Measurements from ENCODE around the gene CST2. TPM values are rescaled to one million over a fixed set of nuclear protein-coding genes. Genes with fewer than 3 reads are reported as not detected.
"Not testable (repeated sequence)": the region's sequence is repeated elsewhere in the genome, so short reads cannot be mapped to it uniquely, and the experiment has no call there.

CST2 gene, protein sequence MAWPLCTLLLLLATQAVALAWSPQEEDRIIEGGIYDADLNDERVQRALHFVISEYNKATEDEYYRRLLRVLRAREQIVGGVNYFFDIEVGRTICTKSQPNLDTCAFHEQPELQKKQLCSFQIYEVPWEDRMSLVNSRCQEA
- total RNA-seq, result not detected

DNA sequence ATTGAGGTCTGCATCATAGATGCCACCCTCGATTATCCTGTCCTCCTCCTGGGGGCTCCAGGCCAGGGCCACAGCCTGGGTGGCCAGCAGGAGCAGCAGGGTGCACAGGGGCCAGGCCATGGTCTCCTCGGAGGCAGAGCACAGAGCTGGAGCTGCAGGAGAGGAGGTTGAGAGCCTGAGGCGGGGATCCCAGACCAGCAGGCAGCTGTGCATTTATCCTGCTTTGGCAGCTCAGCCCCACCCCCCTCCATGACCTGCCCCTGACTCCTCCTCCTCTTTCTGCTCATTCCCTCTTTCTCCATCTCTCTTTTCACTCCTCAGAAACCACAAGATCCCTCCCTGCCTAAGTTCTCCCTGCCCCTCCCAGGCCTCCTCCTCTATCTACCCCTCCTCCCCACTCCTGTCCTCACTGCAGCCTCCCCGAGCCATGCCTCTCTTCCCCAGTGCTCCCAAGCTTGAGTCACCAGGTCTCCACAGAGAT is at the start of gene CST2:
Gene CST2, minus strand, starts transcription at position 189 of the 481 bp plus-strand sequence. Its CDS starts 69 bp downstream, at position 120.
- H3K27me3 ChIP-seq (ENCODE audit: insufficient read depth, low read length), result no peaks in the 10 kb centered on the region

GRCh38 chr20:23875606-23876237 is 49.2 kb upstream of the CST2 start:
- Histone ChIP-seq H3K4me3 (ENCODE audit: low read length) (no peak overlapping the region), H3K27me3 (ENCODE audit: insufficient read depth, low read length) (no peaks in the 10 kb centered on the region), H3K9me3 (ENCODE audit: low read depth, low read length) (no peaks in the 10 kb centered on the region), H3K4me1 (ENCODE audit: insufficient read depth, low read length) (no peaks in the 10 kb centered on the region)

More for the DNA sequence above, at the start of gene CST2:
- Histone ChIP-seq H3K4me1 (ENCODE audit: insufficient read depth, low read length) (no peaks in the 10 kb centered on the region), H3K4me3 (ENCODE audit: low read length) (no peak within 1 kb of the TSS), H3K9me3 (ENCODE audit: low read depth, low read length) (no peaks in the 10 kb centered on the region)

DNA sequence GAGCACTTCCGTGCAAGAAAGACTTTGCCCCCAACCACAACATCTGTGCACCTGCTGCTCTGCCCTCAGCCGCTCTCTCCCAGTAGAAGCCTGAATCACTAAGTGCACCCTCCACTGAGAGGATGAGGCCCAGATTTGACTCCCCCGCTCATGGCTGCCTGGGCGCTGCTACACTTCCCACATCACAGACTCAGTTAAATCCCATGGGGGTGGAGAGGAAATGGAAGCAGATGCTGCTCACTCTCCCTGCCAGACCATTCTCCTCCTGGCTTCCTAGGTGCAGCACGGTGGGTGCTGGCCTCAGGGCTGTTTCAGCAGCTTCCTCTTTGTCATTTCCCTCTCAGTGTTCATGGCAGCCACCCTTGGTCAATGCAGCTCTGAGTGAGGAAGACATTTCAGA is 48.2 kb upstream of the CST2 start:
- Histone ChIP-seq H3K4me1 (ENCODE audit: insufficient read depth, low read length) (no peaks in the 10 kb centered on the region), H3K27me3 (ENCODE audit: insufficient read depth, low read length) (no peaks in the 10 kb centered on the region), H3K4me3 (ENCODE audit: low read length) (no peak overlapping the region), H3K9me3 (ENCODE audit: low read depth, low read length) (no peaks in the 10 kb centered on the region)

- no peaks in the 10 kb centered on the region for H3K27me3 ChIP-seq (ENCODE audit: insufficient read depth, low read length)
- no peaks in the 10 kb centered on the region for H3K4me1 ChIP-seq (ENCODE audit: insufficient read depth, low read length)
- H3K9me3 ChIP-seq (ENCODE audit: low read depth, low read length), result no peaks in the 10 kb centered on the region
Measured at GRCh38 chr20:23873370-23874015, 47.0 kb upstream of the CST2 start.

DNA sequence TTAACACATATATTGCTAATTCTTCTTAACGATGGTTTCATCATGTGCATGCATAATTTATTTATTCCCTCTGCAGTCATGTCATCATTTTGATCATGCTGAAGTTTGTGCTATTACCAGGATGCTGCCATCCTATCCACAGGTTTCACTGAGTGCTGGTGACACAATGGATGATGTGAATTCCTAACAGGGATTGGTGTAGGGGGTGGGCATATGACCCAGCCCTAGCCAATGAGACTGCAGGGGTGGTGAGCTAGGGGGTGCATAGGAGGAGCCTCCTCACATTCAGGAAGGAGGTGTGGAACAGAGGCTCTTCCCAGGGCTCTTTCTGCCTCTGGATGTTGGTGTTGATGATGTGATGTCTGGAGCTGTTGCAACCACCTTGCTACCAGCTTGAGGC is 45.5 kb upstream of the CST2 start:
- no peaks in the 10 kb centered on the region for H3K9me3 ChIP-seq (ENCODE audit: low read depth, low read length)
- no peaks in the 10 kb centered on the region for H3K27me3 ChIP-seq (ENCODE audit: insufficient read depth, low read length)
- H3K4me1 ChIP-seq (ENCODE audit: insufficient read depth, low read length), result no peaks in the 10 kb centered on the region
- no peak overlapping the region for H3K4me3 ChIP-seq (ENCODE audit: low read length)

More at GRCh38 chr20:23873370-23874015, 47.0 kb upstream of the CST2 start:
- H3K4me3 ChIP-seq (ENCODE audit: low read length), result no peak overlapping the region

DNA sequence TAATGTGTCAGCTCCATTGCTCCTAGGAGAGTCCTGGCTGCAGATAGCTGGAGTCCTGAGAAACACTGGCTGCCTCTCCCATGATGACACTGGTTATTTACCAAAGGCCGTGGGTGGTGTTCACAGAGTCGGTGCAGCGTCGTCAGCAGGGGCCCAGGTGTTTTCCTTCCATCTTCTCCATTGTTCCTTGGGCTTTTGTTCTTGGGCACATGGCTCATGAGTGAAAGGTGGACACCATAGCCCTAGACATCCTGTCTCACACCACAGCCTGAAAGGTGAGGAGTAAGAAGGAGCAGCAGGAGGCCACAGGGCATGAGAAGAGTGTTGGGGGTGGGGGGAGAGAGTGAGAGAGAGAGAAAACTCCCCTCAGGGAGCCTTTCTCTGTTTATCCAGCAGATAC is 43.9 kb upstream of the CST2 start:
- H3K4me1 ChIP-seq (ENCODE audit: insufficient read depth, low read length), result no peaks in the 10 kb centered on the region
- no peaks in the 10 kb centered on the region for H3K9me3 ChIP-seq (ENCODE audit: low read depth, low read length)
- no peaks in the 10 kb centered on the region for H3K27me3 ChIP-seq (ENCODE audit: insufficient read depth, low read length)
- no peak overlapping the region for H3K4me3 ChIP-seq (ENCODE audit: low read length)

DNA sequence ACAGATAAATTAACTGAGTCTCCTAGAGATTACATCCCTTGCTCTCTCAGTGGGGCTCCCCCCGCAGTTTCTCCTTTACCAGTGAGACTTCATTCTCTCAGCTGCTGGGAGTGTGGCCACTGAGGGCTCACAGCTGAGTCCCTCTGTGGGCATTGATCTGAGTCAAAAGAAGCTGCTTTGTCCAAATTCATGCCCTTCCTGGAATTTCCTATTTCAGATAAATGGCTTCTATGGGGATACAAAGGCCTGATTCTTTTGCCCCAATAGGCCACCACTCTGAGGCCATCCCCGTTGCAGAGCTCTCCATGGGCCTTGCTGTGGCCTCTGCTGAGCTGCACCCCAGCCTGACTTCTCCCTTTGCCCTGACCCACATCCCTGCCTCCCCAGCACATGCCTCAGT is 43.0 kb upstream of the CST2 start:
- Histone ChIP-seq H3K27me3 (ENCODE audit: insufficient read depth, low read length) (no peaks in the 10 kb centered on the region), H3K4me3 (ENCODE audit: low read length) (no peak overlapping the region)

GRCh38 chr20:23868321-23868720 is 41.8 kb upstream of the CST2 start:
- H3K4me1 ChIP-seq (ENCODE audit: insufficient read depth, low read length), result no peaks in the 10 kb centered on the region
- H3K9me3 ChIP-seq (ENCODE audit: low read depth, low read length), result no peaks in the 10 kb centered on the region
- no peaks in the 10 kb centered on the region for H3K27me3 ChIP-seq (ENCODE audit: insufficient read depth, low read length)
- H3K4me3 ChIP-seq (ENCODE audit: low read length), result no peak overlapping the region

More for the DNA sequence above, 43.0 kb upstream of the CST2 start:
- Histone ChIP-seq H3K4me1 (ENCODE audit: insufficient read depth, low read length) (no peaks in the 10 kb centered on the region), H3K9me3 (ENCODE audit: low read depth, low read length) (no peaks in the 10 kb centered on the region)

DNA sequence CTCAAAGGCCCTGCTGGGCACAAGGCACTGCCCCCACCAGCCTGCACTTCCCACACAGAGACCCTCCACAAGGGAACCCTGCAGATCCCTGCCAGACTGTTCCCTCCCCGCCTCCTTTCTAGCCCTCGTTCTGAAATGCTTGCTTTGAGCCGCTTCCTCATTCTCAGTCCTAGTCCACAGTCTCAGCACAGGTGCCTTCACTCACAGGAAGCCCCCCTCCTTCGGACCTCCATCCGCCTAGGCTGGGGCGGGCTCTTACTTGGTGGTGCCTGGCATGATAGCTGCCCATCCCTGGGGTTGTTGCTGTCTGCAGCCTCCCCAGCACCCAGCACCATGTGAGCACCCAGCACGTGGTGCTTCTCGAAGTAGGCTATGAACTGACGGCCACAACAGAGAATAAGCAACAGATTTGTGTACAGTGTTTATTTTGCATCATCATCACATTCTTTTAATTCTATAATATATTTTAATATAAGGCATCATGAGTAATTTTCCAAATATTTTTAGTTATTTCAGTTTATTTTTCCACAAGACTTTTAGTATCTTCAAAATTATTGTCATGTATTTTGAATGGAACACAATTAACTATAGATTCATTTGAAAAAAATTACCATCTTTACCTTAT is 40.7 kb upstream of the CST2 start:
- Histone ChIP-seq H3K9me3 (ENCODE audit: low read depth, low read length) (no peaks in the 10 kb centered on the region), H3K4me3 (ENCODE audit: low read length) (no peak overlapping the region), H3K4me1 (ENCODE audit: insufficient read depth, low read length) (no peaks in the 10 kb centered on the region), H3K27me3 (ENCODE audit: insufficient read depth, low read length) (no peaks in the 10 kb centered on the region)

DNA sequence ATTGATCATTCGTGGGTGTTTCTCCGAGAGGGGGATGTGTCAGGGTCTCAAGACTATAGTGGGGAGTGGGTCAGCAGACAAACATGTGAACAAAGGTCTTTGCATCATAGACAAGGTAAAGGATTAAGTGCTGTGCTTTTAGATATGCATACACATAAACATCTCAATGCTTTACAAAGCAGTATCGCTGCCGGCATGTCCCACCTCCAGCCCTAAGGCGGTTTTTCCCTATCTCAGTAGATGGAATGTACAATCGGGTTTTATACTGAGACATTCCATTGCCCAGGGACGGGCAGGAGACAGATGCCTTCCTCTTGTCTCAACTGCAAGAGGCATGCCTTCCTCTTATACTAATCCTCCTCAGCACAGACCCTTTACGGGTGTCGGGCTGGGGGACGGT is 34.2 kb upstream of the CST2 start:
- not testable (repeated sequence) for H3K4me1 ChIP-seq (ENCODE audit: insufficient read depth, low read length); H3K4me3 ChIP-seq (ENCODE audit: low read length); H3K27me3 ChIP-seq (ENCODE audit: insufficient read depth, low read length); H3K9me3 ChIP-seq (ENCODE audit: low read depth, low read length)

DNA sequence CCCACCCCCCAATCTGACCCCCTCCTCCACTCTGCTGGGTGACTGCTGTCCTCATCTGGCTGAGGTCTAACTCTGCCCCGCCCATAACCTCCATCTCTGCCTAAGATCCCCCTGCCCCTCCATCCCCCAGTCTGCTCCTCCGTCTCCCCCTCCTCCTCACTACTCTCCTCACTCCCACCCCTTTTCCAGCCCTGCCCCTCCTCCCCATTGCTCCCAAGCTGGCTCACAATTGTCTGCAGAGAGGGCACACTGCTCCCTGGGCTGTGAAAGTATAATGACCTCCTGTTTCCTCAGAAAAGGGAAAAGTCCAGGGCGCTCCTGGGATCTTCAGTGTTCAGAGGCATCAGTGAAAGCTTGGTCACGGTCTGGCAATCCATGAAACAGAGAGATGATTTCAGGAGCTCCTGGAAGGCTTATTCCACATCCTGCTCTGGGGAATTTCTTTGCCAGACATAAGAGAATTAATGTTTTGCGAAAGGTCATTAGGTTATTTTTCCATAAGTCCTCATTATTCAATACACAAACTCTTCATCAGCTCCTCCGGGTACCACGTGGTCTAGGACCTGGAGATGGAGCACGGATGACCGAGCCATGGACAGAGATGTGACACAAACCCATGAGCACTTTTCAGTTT is 31.6 kb upstream of the CST2 start:
- Histone ChIP-seq H3K4me3 (ENCODE audit: low read length) (no peak overlapping the region), H3K9me3 (ENCODE audit: low read depth, low read length) (no peaks in the 10 kb centered on the region), H3K27me3 (ENCODE audit: insufficient read depth, low read length) (no peaks in the 10 kb centered on the region), H3K4me1 (ENCODE audit: insufficient read depth, low read length) (no peaks in the 10 kb centered on the region)

DNA sequence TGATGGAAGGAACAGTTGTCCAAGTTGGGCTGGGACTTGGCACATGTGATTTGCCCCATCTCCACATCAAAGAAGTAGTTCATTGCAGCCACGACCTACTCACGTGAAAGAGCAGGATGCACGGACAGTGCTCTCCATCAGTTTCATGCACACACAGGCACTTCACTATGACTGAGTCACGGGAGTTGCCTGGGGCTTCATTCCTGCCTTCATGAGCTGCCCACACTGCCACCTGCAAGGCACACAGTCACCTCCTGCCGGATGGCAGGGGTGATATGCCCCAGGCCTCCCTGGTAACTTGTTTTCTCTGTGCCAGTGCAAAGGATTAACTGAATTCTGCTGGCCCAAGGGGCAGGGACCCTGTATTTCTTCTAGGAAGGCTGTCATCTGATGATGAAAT is 30.2 kb upstream of the CST2 start:
- no peak overlapping the region for H3K4me3 ChIP-seq (ENCODE audit: low read length)
- no peaks in the 10 kb centered on the region for H3K27me3 ChIP-seq (ENCODE audit: insufficient read depth, low read length)
- no peaks in the 10 kb centered on the region for H3K9me3 ChIP-seq (ENCODE audit: low read depth, low read length)
- no peaks in the 10 kb centered on the region for H3K4me1 ChIP-seq (ENCODE audit: insufficient read depth, low read length)

- Histone ChIP-seq H3K9me3 (ENCODE audit: low read depth, low read length) (no peaks in the 10 kb centered on the region), H3K4me3 (ENCODE audit: low read length) (no peak overlapping the region), H3K4me1 (ENCODE audit: insufficient read depth, low read length) (no peaks in the 10 kb centered on the region), H3K27me3 (ENCODE audit: insufficient read depth, low read length) (no peaks in the 10 kb centered on the region)
Measured at GRCh38 chr20:23856226-23856625, 29.7 kb upstream of the CST2 start.

DNA sequence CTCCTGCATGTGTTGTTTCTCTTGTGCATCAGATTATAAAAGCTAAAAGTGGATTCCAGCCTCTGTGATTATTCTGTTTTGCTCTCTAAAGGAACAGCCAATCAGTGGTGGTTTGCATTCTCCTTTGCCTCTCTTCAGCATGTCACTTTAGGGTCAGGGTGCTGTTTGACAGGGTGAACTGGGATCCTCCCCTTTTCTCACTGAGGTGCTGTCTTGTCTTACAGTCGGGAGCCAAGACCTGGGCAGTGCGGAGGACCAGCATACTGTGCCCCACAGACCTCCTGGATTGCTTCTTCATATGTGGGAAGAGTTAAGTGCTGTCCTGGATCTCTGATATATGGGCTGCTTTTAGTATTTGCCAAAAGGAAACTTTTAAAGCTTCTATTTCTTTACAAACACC is 15.2 kb upstream of the CST2 start:
- Histone ChIP-seq H3K9me3 (ENCODE audit: low read depth, low read length) (no peaks in the 10 kb centered on the region), H3K4me3 (ENCODE audit: low read length) (no peak overlapping the region), H3K27me3 (ENCODE audit: insufficient read depth, low read length) (no peaks in the 10 kb centered on the region)

GRCh38 chr20:23835716-23836115 is 9.2 kb upstream of the CST2 start:
- Histone ChIP-seq H3K9me3 (ENCODE audit: low read depth, low read length) (no peaks in the 10 kb centered on the region), H3K27me3 (ENCODE audit: insufficient read depth, low read length) (no peaks in the 10 kb centered on the region), H3K4me1 (ENCODE audit: insufficient read depth, low read length) (no peaks in the 10 kb centered on the region), H3K4me3 (ENCODE audit: low read length) (no peak overlapping the region)

More for the DNA sequence above, 15.2 kb upstream of the CST2 start:
- no peaks in the 10 kb centered on the region for H3K4me1 ChIP-seq (ENCODE audit: insufficient read depth, low read length)
